K562 (cell line): ENCODE data around the gene PTPN13. TPM values are rescaled to one million over a fixed set of nuclear protein-coding genes. Genes with fewer than 3 reads are reported as not detected.

Source experiments
- ATAC-seq: fragments of 200-7000 bp; cut with Tn5 transposase; 3 replicates; pipeline ENCODE4 v1.9.1; 2020; ENCODE audit warnings: moderate library complexity
- BruUV-seq: library from RNA; stranded (reverse); fragments of 400-500 nt; replicated peaks from 2 replicates; lab custom pipeline; 2021; lab: Mats Ljungman, UMichigan
- CTCF ChIA-PET: fragments of 300-600 bp; formaldehyde crosslinking; extraction: SDS; loops from one replicate; lab custom pipeline; 2021; ENCODE audit warnings: low intra/inter-chr PET ratio; lab: Yijun Ruan, JAX
- POLR2A ChIA-PET: fragments of 300-600, 350-650 bp; sonication (Branson Sonifier 250); formaldehyde crosslinking; extraction: SDS; loops from one replicate; lab custom pipeline; 2021; ENCODE audit warnings: antibody characterized with exemption, inconsistent platforms; lab: Yijun Ruan, JAX
- DNase-seq, 4 experiments: peaks; one replicate each; pipeline versions ENCODE4 v3.0.0 to v3.0.0-alpha.2; 2011 to 2018; ENCODE audit warnings: low spot score in 3 of 4, mixed read lengths in 3 of 4; ENCODE audit errors: extremely low read depth in 1 of 4
- FAIRE-seq: peaks from 2 replicates; lab custom pipeline; 2011; peaks lifted over from hg19 to GRCh38; lab: Jason Lieb, UNC
- H2AFZ ChIP-seq: 2 replicates; pipeline ENCODE4 v1.6.0; 2011; ENCODE audit warnings: low read depth, low read length, control low read depth, inconsistent platforms
- H3K27ac ChIP-seq: fragments of 200-600 bp; 3 replicates; pipeline ENCODE4 v1.8.0; 2011; ENCODE audit warnings: low read depth, mild to moderate bottlenecking, control low read depth, inconsistent platforms, low read length, moderate library complexity, mixed read lengths; ENCODE audit errors: extremely low read depth
- H3K27me3 ChIP-seq, 2 experiments: fragments of 300-600 bp in 1 of 2; 2 replicates in 1 of 2; 3 replicates in 1 of 2; pipeline versions ENCODE4 v1.6.0 to v1.8.0; 2011; ENCODE audit warnings: inconsistent platforms in 2 of 2, low read length in 2 of 2, mild to moderate bottlenecking in 1 of 2, mixed read lengths in 1 of 2, moderate library complexity in 1 of 2; ENCODE audit not compliant: control insufficient read depth in 2 of 2, insufficient read depth in 2 of 2
- H3K36me3 ChIP-seq: fragments of 300-600 bp; 3 replicates; pipeline ENCODE4 v1.8.0; 2011; ENCODE audit warnings: mild to moderate bottlenecking, low read length, inconsistent platforms; ENCODE audit not compliant: control insufficient read depth, insufficient read depth
- H3K4me1 ChIP-seq, 2 experiments: fragments of 200-600 bp in 1 of 2; replicated peaks in 1 of 2; 2 replicates in 1 of 2; 3 replicates in 1 of 2; pipeline versions ENCODE4 v1.5.1 to v1.8.0; 2011; ENCODE audit warnings: inconsistent platforms in 2 of 2, low read length in 2 of 2, mild to moderate bottlenecking in 1 of 2, mixed read lengths in 1 of 2, moderate library complexity in 1 of 2; ENCODE audit not compliant: control insufficient read depth in 2 of 2, insufficient read depth in 2 of 2
- H3K4me2 ChIP-seq: 2 replicates; pipeline ENCODE4 v1.6.1; 2011; ENCODE audit warnings: low read length, control low read depth, inconsistent platforms, mixed read lengths; ENCODE audit not compliant: insufficient read depth
- H3K4me3 ChIP-seq: fragments of 200-600 bp; sonication (generic), shearing (Covaris generic); 2 replicates; pipeline ENCODE4 v1.5.1; 2016; ENCODE audit warnings: control low read depth, inconsistent platforms
- H3K79me2 ChIP-seq: fragments of 200-600 bp; 3 replicates; pipeline ENCODE4 v1.8.0; 2011; ENCODE audit warnings: low read length, inconsistent platforms; ENCODE audit not compliant: control insufficient read depth, insufficient read depth
- H3K9ac ChIP-seq, 2 experiments: 2 replicates each; pipeline versions ENCODE4 v1.6.0 to v1.6.1; 2011; ENCODE audit warnings: low read depth in 2 of 2, low read length in 2 of 2, control low read depth in 1 of 2, inconsistent platforms in 1 of 2, mild to moderate bottlenecking in 1 of 2, mixed read lengths in 1 of 2; ENCODE audit not compliant: insufficient read depth in 1 of 2
- H3K9me1 ChIP-seq: one replicate; pipeline ENCODE4 v1.6.0; 2011; ENCODE audit warnings: inconsistent platforms, mild to moderate bottlenecking, low read length, moderate library complexity; ENCODE audit not compliant: control insufficient read depth, insufficient read depth
- H3K9me3 ChIP-seq: replicated peaks from 2 replicates; pipeline ENCODE4 v1.5.1; 2011; ENCODE audit warnings: low read depth, low read length, inconsistent platforms; ENCODE audit not compliant: control insufficient read depth, insufficient read depth
- H4K20me1 ChIP-seq: replicated peaks from 2 replicates; pipeline ENCODE4 v1.6.1; 2011; ENCODE audit warnings: low read length, inconsistent platforms, mixed read lengths; ENCODE audit not compliant: control insufficient read depth, insufficient read depth
- CBX8 ChIP-seq: fragments of 200-600 bp; sonication (generic); IDR thresholded peaks from 2 replicates; pipeline ENCODE4 v1.6.1; 2012; ENCODE audit warnings: borderline replicate concordance, mixed run types, low read depth, mild to moderate bottlenecking, moderate library complexity, mixed read lengths, low read length, control low read depth, inconsistent platforms; ENCODE audit not compliant: poor library complexity, severe bottlenecking; ENCODE audit errors: extremely low read depth
- CHD1 ChIP-seq: fragments of 200-600 bp; sonication (generic); IDR thresholded peaks from one replicate; pipeline ENCODE4 v1.6.1; 2012; ENCODE audit warnings: mild to moderate bottlenecking, moderate library complexity, low read length, inconsistent platforms
- TRIM24 ChIP-seq, 2 experiments: fragments of 450-650 bp; IDR thresholded peaks; 2 replicates each; pipeline ENCODE4 v1.6.1; 2016
- ZNF175 ChIP-seq: fragments of 200-800 bp; sonication (Bioruptor generic); IDR thresholded peaks from 2 replicates; pipeline ENCODE4 v1.6.1; 2016; ENCODE audit warnings: low read depth, mild to moderate bottlenecking, missing genetic modification characterization, missing compliant biosample characterization
- ZNF232 ChIP-seq: sonication (generic); formaldehyde crosslinking; IDR thresholded peaks from 2 replicates; pipeline ENCODE4 v1.8.0; 2022; ENCODE audit warnings: mild to moderate bottlenecking, missing genetic modification reagents
- ZNF263 ChIP-seq: sonication (generic); formaldehyde crosslinking; IDR thresholded peaks from 2 replicates; pipeline ENCODE4 v1.8.0; 2022; ENCODE audit warnings: mild to moderate bottlenecking, missing genetic modification reagents, borderline replicate concordance
- WGBS: fragments of 100-300 bp; shearing (Covaris generic); methylation state at CpG from one replicate; pipeline ENCODE4 v1.1.6; 2016; ENCODE audit warnings: low coverage, mixed read lengths; ENCODE audit not compliant: insufficient coverage; ENCODE audit errors: missing lambda C conversion rate; 5-methylcytosine and 5-hydroxymethylcytosine counted together
- in situ Hi-C: fragments of 300-500 bp; cut with MboI; formaldehyde crosslinking; loops from 4 replicates; pipeline ENCODE4 v1.15.0; 2018; ENCODE audit warnings: inconsistent platforms, mixed read lengths
- intact Hi-C: fragments of 100-400 bp; cut with micrococcal nuclease; formaldehyde crosslinking; loops from 2 replicates; pipeline ENCODE4 v1.14.2; 2022
- polyA plus RNA-seq, 8 experiments: library from polyadenylated mRNA; depleted of rRNA in 4 of 8; stranded (reverse) in 5 of 8; unstranded in 3 of 8; fragments of >200 nt; fragmentation: Nextera tagmentation in 2 of 8; fragmentation: Illumina TruSeq in 1 of 8; extraction: Ambion mirVana in 2 of 8; extraction: Trizol in 1 of 8; gene quantifications; 2 replicates each; pipeline versions ENCODE4 v1.2.1 to v1.2.3, GENCODE V29; 2011 to 2014; ENCODE audit warnings: inconsistent platforms in 1 of 8, missing spikeins in 1 of 8
- total RNA-seq, 7 experiments: library from RNA; depleted of rRNA in 6 of 7; stranded (reverse); fragments of >200 nt in 6 of 7; fragmentation: Illumina TruSeq in 2 of 7; extraction: Trizol in 2 of 7; gene quantifications; 2 replicates each; pipeline versions ENCODE4 v1.2.1 to v1.2.3, GENCODE V29; 2011 to 2021; ENCODE audit warnings: low replicate concordance in 1 of 7
- TF ChIP-seq, protein P1 (sequence below): fragments of 450-650 bp; IDR thresholded peaks from 2 replicates; pipeline ENCODE4 v1.6.1; 2016; ENCODE audit warnings: borderline replicate concordance

Gene PTPN13
- total and polyA plus RNA-seq, 9 of the 15 experiments (the other 6 are each of a cell fraction or from before 2014, with no cell fraction given), result 0.33 TPM; not detected in 8

DNA sequence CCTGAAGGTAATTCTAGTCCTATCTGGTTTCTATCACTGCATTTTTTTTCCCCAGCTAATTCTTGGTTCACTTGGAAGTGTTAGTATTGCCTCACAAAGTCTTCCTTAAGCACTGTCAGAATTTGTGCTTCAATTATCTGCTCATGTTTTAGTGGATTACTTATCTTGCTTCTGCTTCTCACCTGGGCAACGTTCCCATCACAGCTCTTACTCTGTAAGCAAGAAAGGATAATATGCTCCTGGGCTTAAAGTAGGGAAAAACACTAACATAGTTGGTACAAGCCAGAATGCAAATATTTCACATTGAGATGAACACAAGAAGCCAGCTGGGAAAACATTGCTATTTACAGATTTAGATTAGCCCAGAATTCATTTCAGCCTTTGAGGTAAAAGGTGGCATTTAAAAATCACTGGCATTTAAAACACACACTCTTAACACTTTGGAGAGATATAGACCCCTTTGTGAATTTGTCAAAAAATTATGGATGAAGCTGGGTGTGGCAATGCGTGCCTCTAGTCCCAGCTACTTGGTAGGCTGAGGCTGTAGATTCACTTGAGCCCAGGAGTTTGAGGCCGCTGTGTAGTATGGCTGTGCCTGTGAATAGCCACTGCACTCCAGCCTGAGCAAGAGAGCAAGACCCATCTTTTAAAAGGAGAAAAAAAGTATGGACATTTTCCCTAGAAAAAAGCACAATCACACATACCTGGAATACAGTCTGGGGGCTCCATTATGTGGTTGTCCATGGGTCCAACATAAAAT is 6.6 kb upstream of the PTPN13 start:
- DNase-seq (no peak), FAIRE-seq (no peak), ATAC-seq (no peak)
- Histone ChIP-seq H3K9me1 (no peaks in the 10 kb centered on the region), H3K36me3 (no peaks in the 10 kb centered on the region), H3K27ac (no peak overlapping the region), H3K9ac (no peak overlapping the region), H3K79me2 (no peaks in the 10 kb centered on the region), H3K4me3 (no peak overlapping the region), H3K27me3 (no peaks in the 10 kb centered on the region; a peak in 1 of 5 replicates), H3K9me3 (no peaks in the 10 kb centered on the region), H4K20me1 (no peaks in the 10 kb centered on the region; the same call in 1 of the 2 replicates), H3K4me1 (no peaks in the 10 kb centered on the region), H2AFZ (no peak overlapping the region), H3K4me2 (no peak overlapping the region)
- ChIA-PET POLR2A (interaction anchor here (0.6 kb wide), 1 partner anchor 197 kb away, joined by 5 read pairs; no protein-coding TSS in a partner anchor), CTCF (no interaction called here)
- WGBS, result 0% methylated on average over 3 of the region's 3 CpGs
- intact Hi-C loops, result no loop called here
- BruUV-seq, result no TSS peak
- TF ChIP-seq ZNF232 (CRISPR knock-in tag), result no peak
- no peak for TF ChIP-seq ZNF175
- in situ Hi-C loops, result no loop called here

DNA sequence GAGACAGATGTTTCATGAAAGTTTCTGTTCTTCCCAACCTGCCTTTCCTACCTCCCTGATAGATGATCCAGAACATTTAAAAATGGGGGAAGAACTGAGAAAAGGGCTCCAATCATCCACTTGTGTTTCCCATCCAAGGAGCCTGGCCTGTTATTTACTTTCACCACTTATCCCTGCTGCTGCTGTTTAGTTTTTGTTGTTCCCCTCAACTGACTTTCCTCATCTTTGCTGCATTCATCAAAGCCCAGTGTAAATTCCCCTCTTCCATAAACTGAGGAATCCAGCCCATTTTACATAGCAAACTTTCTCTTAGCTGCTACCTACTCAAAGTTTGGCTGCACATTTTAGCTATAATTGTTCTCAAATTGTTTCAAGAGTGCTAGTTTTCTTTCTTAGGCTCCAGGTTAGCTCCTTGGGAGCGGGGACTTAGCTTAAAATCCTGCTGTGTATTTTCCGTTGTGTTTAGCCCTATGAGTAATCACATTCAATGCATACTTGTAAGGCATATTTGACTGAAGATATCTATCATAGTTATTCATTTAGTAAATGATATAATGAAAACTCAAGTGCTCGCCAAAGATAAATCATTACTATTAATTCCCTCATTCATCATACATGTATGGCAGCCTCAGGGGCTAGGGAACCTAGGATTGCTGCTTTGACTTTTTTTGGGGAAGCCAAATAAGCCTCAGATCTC is 1.4 kb upstream of the PTPN13 start:
- H3K4me3 ChIP-seq, result no peak overlapping the region
- POLR2A ChIA-PET, result interaction anchor here (0.6 kb wide), 1 partner anchor 29 kb away, joined by 3 read pairs; no protein-coding TSS in a partner anchor
- no peak for FAIRE-seq
- no peak for TF ChIP-seq CHD1
- TF ChIP-seq, protein P1, sequence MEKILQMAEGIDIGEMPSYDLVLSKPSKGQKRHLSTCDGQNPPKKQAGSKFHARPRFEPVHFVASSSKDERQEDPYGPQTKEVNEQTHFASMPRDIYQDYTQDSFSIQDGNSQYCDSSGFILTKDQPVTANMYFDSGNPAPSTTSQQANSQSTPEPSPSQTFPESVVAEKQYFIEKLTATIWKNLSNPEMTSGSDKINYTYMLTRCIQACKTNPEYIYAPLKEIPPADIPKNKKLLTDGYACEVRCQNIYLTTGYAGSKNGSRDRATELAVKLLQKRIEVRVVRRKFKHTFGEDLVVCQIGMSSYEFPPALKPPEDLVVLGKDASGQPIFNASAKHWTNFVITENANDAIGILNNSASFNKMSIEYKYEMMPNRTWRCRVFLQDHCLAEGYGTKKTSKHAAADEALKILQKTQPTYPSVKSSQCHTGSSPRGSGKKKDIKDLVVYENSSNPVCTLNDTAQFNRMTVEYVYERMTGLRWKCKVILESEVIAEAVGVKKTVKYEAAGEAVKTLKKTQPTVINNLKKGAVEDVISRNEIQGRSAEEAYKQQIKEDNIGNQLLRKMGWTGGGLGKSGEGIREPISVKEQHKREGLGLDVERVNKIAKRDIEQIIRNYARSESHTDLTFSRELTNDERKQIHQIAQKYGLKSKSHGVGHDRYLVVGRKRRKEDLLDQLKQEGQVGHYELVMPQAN, result no peak
- no peak for TF ChIP-seq CBX8
- TF ChIP-seq ZNF263 (CRISPR knock-in tag), result no peak
- TF ChIP-seq TRIM24 (IDR thresholded peaks at IDR 0.05), result no peak

More for the DNA sequence above, 1.4 kb upstream of the PTPN13 start:
- BruUV-seq, result no TSS peak
- ATAC-seq, result no peak
- H3K27me3 ChIP-seq, result peaks cover 19 to 20% of the 10 kb centered on the region in 2 experiments
- H3K9me3 ChIP-seq, result no peaks in the 10 kb centered on the region
- no peaks in the 10 kb centered on the region for H3K79me2 ChIP-seq
- no peaks in the 10 kb centered on the region for H3K36me3 ChIP-seq
- H3K27ac ChIP-seq, result no peak overlapping the region
- CTCF ChIA-PET, result no interaction called here
- H2AFZ ChIP-seq, result no peak overlapping the region
- no peaks in the 10 kb centered on the region for H3K9me1 ChIP-seq
- no peak overlapping the region for H3K4me2 ChIP-seq
- no peaks in the 10 kb centered on the region for H4K20me1 ChIP-seq
- 0% methylated on average over 3 of the region's 3 CpGs for WGBS
- DNase-seq, result no peak
- H3K4me1 ChIP-seq, result peaks cover 0 to 10% of the 10 kb centered on the region in 2 experiments; a peak in 2 of 5 replicates
- in situ Hi-C loops (no loop called here), intact Hi-C loops (no loop called here)
- no peak overlapping the region for H3K9ac ChIP-seq
